Thoracic aorta (tissue), 2 donors: ENCODE results near the gene CBX4. TPM values are rescaled to one million over a fixed set of nuclear protein-coding genes. Genes with fewer than 3 reads are reported as not detected.

Source experiments
- ATAC-seq: fragments of 150-250 bp; one replicate; pipeline ENCODE4 v1.8.0; 2017; ENCODE audit warnings: low read depth; ENCODE audit not compliant: insufficient number of reproducible peaks, low FRiP score
- DNase-seq: peaks from one replicate; pipeline ENCODE4 v3.0.0-alpha.2; 2020; ENCODE audit warnings: low spot score
- H3K27ac ChIP-seq, 2 donors: fragments of 200-600 bp; sonication (generic); 1 replicate in 1 of 2; 2 replicates in 1 of 2; pipeline ENCODE4 v1.5.1; 2016; ENCODE audit warnings: mild to moderate bottlenecking in 2 of 2, moderate library complexity in 2 of 2
- H3K27me3 ChIP-seq: fragments of 200-600 bp; sonication (generic); replicated peaks from 2 replicates; pipeline ENCODE4 v1.6.0; 2016; ENCODE audit warnings: mild to moderate bottlenecking; ENCODE audit not compliant: insufficient read depth
- H3K36me3 ChIP-seq: fragments of 200-600 bp; sonication (generic); one replicate; pipeline ENCODE4 v1.5.1; 2016
- H3K4me1 ChIP-seq, 2 donors: fragments of 200-600 bp; sonication (generic); 1 replicate in 1 of 2; 2 replicates in 1 of 2; pipeline versions ENCODE4 v1.5.1 to v1.6.0; 2016; ENCODE audit warnings: low read depth in 2 of 2, mild to moderate bottlenecking in 1 of 2; ENCODE audit not compliant: control insufficient read depth in 1 of 2
- H3K4me3 ChIP-seq: fragments of 200-600 bp; sonication (generic); 2 replicates; pipeline ENCODE4 v1.5.1; 2016; ENCODE audit warnings: mild to moderate bottlenecking
- H3K9me3 ChIP-seq: fragments of 200-600 bp; sonication (generic); 2 replicates; pipeline ENCODE4 v1.5.1; 2016
- CTCF ChIP-seq: fragments of 200-600 bp; sonication (generic); IDR thresholded peaks from one replicate; pipeline ENCODE4 v1.5.1; 2019; ENCODE audit warnings: antibody characterized with exemption
- total RNA-seq, 2 donors: library from RNA; depleted of rRNA; stranded (reverse); fragments of >200 nt; gene quantifications; one replicate each; pipeline versions ENCODE4 v1.1.0 to v1.2.3, GENCODE V29; 2016

CBX4 gene
- total RNA-seq, 2 donors from 2014 or later = 6.2 to 10.4 TPM

GRCh38 chr17:79851461-79851817 lies 12.2 kb upstream of the CBX4 start:
- ATAC-seq (no peak), DNase-seq (no peak)
- Histone ChIP-seq H3K4me3 (no peak overlapping the region), H3K27me3 (no peaks in the 10 kb centered on the region), H3K36me3 (no peaks in the 10 kb centered on the region), H3K27ac (no peak overlapping the region), H3K4me1 (peaks cover 0 to 5% of the 10 kb centered on the region in 2 donors), H3K9me3 (no peaks in the 10 kb centered on the region)
- no peak for TF ChIP-seq CTCF

DNA sequence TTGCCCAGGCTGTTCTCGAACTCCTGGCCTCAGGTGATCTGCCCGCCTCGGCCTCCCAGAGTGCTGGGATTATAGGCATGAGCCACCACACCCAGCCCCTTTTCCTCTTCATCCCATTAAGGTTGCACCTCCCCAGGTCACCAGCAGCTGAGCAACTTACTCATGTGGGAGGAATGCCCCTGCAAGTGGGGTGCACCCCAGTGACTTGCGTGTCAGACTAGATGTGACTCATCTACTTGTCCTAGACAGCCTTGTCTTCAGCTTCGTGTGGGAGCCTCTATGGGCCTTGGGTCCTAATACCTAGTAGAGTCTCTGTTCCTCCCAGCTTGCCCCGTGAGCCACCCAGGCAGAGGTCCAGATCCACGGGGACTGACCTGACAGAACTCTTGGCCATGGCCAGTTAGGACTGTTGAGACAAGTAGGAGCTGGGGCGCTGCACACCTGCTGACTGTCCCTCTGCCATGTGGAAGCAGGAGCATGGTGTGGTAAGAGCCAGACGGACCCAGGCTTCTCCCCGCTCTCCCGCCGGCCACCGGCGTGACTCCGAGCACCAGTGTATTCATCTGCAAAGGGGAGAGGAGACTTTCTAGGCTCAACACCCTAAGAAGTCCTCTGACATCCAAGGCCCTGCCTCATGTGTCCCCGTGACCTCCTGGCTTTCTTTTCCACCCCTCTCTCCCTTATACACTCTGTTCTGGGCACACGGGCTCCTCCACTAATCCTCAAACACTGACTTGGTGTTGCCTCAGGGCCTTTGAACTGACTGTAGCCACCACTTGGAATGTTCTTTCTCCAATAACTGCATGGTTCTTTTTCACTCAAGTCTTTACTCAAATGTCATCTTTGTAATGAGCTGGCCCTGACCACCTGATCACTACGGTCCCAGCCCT lies 11.6 kb upstream of the CBX4 start:
- DNase-seq (no peak), ATAC-seq (no peak)
- no peak overlapping the region for H3K27ac ChIP-seq
- H3K27me3 ChIP-seq = no peaks in the 10 kb centered on the region
- H3K36me3 ChIP-seq = no peaks in the 10 kb centered on the region
- H3K4me1 ChIP-seq = peaks cover 0 to 5% of the 10 kb centered on the region in 2 donors
- no peaks in the 10 kb centered on the region for H3K9me3 ChIP-seq
- no peak for TF ChIP-seq CTCF
- H3K4me3 ChIP-seq = no peak overlapping the region

DNA sequence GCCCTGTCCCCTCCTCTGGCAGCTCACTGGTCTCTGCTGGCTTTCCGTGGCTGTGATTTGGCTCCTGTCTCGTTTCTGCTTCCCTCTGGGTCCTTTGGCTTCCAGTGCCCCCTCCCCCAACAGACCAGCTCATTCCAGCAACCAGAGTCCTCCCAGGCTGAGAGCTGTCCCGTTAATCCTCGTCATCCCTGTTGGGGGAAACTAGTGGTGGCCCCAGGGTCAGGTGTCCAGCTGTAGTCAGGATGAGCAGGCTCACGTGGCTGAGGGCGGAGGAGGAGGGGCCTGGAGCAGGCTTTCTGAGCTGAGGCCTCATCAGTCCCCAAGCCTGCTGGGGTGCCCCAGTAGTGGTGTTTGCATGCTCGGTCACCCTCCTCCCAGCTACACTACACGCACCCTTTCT lies 10.7 kb upstream of the CBX4 start:
- no peaks in the 10 kb centered on the region for H3K27me3 ChIP-seq
- H3K36me3 ChIP-seq = no peaks in the 10 kb centered on the region
- H3K4me1 ChIP-seq = peaks cover 2 to 7% of the 10 kb centered on the region in 2 donors
- no peak overlapping the region for H3K27ac ChIP-seq
- H3K4me3 ChIP-seq = no peak overlapping the region
- no peak for TF ChIP-seq CTCF
- H3K9me3 ChIP-seq = no peaks in the 10 kb centered on the region
- ATAC-seq (no peak), DNase-seq (no peak)

- H3K4me3 ChIP-seq = no peak overlapping the region
- peaks cover 18 to 23% of the 10 kb centered on the region in 2 donors for H3K4me1 ChIP-seq
- no peaks in the 10 kb centered on the region for H3K36me3 ChIP-seq
- DNase-seq = no peak
- H3K9me3 ChIP-seq = no peaks in the 10 kb centered on the region
- ATAC-seq = no peak
- H3K27ac ChIP-seq = no peak overlapping the region
- no peak for TF ChIP-seq CTCF
- H3K27me3 ChIP-seq = no peaks in the 10 kb centered on the region
These were observed 9.1 kb upstream of the CBX4 start for GRCh38 chr17:79848370-79848766.

DNA sequence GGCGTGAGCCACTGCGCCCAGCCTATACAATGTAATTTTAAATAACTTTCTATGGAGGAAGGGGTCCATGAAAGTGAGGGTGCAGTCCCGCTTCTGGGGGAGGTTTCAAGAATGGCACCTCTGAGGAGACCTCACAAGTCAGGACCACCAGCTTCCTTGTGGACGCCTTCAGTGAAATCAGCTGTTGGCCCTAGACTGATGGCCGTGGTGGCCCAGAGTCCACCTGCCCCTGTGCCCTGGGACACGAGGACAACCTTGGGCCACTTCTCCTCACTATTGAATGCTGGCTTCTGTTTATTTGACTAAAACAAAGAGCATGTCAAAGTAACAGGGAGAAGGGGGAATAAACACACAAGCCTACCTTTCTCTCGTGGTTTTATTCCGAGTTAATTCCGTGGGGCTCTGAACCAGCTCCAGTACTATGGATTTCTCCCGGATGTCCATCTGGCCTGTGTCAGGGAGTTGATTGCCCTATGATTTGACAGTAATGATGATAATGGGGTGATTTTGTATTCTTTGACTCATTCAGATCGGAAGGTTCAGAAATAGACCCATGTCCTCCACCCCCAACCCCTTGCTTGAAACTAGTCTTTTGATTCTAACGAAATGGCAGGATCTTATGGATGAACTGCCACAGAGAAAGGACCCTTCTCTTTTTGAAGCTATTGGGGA lies 8.6 kb upstream of the CBX4 start:
- no peaks in the 10 kb centered on the region for H3K36me3 ChIP-seq
- DNase-seq (no peak), ATAC-seq (no peak)
- TF ChIP-seq CTCF = no peak
- H3K9me3 ChIP-seq = no peaks in the 10 kb centered on the region
- H3K4me1 ChIP-seq = peaks cover 22 to 28% of the 10 kb centered on the region in 2 donors
- no peak overlapping the region for H3K4me3 ChIP-seq
- no peak overlapping the region for H3K27ac ChIP-seq
- H3K27me3 ChIP-seq = peaks cover 5% of the 10 kb centered on the region
